Activated T-cell treated with anti-CD3 and anti-CD28 coated beads for 24 hours (primary cell): ENCODE measurements around the gene C7.
"Not testable (repeated sequence)": the region's sequence is repeated elsewhere in the genome, so short reads cannot be mapped to it uniquely, and the experiment has no call there.

ENCODE experiments used
- DNase-seq: peaks from one replicate; pipeline ENCODE4 v3.0.0-alpha.2; 2020; ENCODE audit warnings: low read depth

The C7 gene

GRCh38 chr5:40909264-40909663 is at the start of gene C7:
Gene C7, plus strand, starts transcription at chr5:40909497. Its CDS starts 114 bp downstream, at chr5:40909611.
- no peak for DNase-seq

GRCh38 chr5:40860711-40861110 is 48.6 kb upstream of the C7 start:
- no peak for DNase-seq

GRCh38 chr5:40865004-40865403 is 44.3 kb upstream of the C7 start:
- not testable (repeated sequence) for DNase-seq

DNA sequence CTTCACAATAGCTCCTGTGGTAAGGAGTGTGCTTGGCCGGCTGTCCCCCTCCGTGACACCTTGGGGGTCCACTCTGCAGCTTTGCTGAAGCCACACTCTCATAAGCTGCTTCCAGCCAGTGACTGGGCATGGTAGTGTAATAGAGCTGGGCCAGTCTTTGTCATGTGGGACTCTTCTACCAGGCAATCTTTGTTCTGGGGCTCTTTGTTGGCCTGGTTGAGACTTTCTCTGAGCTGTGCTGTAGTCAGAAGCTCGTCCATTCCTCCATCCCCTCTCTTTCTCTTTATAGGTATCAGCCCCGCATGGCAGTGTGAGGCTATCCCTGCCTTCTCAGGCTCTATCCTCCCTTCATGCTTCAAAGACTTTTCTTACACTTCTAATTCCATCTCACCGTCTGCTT is 42.5 kb upstream of the C7 start:
- DNase-seq: no peak

GRCh38 chr5:40869384-40869783 is 39.9 kb upstream of the C7 start:
- DNase-seq: no peak

DNA sequence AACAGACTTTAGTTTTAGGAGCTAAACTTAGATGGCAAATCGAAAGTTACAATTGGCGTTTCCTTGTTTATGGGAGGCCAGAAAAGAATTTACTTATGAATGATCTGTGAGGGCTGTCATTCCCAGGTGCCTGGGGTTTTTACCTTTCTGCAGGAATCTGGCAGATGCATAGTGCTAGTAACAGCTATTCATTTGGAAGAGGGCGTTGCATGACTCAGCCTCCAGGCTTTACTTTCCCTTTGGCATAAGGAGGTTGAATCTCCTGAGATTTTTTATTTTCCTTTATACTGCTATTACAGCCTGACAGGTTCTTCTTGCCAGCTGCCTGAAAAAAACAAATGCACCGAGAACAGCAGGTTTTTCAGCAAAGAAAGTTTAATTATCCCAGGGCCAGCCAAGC is 38.1 kb upstream of the C7 start:
- DNase-seq: no peak

DNA sequence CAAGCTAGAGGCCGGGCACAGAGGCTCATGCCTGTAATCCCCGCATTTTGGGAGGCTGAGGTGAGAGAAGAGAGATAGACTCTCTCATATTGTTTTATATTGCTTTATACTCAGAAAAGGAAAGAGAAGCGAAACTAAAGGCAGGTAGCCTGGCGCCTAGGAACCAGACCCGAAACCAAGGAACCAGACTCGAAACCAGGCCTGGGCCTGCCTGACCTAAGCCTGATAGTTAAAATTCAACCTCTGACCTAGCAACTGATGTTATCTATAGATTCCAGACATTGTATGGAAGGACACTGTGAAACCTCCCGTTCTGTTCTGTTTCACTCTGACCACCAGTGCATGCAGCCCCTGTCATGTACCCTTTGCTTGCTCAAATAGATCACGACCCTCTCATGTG is 37.0 kb upstream of the C7 start:
- DNase-seq: not testable (repeated sequence)

- no peak for DNase-seq
Measured at GRCh38 chr5:40873286-40873880, 35.9 kb upstream of the C7 start.

- no peak for DNase-seq
Measured at GRCh38 chr5:40875958-40876357, 33.3 kb upstream of the C7 start.

- DNase-seq: no peak
Measured at GRCh38 chr5:40877371-40877988, 31.8 kb upstream of the C7 start.

GRCh38 chr5:40879163-40879942 is 29.9 kb upstream of the C7 start:
- DNase-seq: no peak

- no peak for DNase-seq
Measured at GRCh38 chr5:40882291-40882690, 27.0 kb upstream of the C7 start.

GRCh38 chr5:40883051-40883450 is 26.2 kb upstream of the C7 start:
- DNase-seq: not testable (repeated sequence)

GRCh38 chr5:40895440-40896425 is 13.6 kb upstream of the C7 start:
- DNase-seq: not testable (repeated sequence)

GRCh38 chr5:40904205-40904993 is 4.9 kb upstream of the C7 start:
- no peak for DNase-seq

- DNase-seq: no peak
Measured at GRCh38 chr5:40904994-40905306, 4.3 kb upstream of the C7 start.

DNA sequence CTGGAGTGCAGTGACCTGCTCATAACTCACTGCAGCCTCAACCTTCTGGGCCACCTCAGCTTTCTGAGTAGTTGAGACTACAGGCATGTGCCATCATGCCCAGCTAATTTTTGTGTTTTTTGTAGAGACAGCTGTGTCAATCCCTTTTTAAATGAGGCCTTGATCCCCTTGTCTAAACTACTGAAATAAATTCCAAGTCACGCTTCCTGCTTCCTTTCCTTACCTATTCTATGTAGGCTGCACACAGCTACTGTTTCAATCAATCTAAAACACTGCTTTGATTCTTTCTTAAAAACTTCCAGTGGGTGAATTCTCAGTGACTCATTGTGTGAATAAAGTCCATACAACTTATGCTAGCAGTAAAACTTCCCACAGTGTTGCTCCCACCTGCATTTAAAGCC is 2.9 kb upstream of the C7 start:
- DNase-seq: no peak

DNA sequence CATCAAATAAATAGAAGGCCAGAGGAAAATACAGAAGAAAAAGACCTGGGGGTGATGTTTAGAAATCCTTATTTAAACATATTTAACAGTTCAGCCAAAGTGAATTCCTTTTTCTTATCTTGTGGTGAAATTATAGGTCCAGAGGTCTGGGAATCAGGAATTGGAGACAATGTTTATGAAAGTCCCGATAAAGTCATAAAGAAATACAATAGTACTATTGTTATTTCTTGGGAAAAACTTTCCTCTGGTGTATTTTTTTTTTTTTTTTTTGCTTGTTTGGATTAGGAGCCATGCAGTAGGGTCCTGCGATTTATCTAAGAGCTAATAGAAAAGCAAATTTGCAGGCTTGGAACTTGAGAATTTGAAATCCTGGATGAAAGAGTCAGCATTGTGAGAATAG is 426 bp downstream of the C7 start:
- DNase-seq: no peak

GRCh38 chr5:40911266-40911665 is 2.0 kb downstream of the C7 start:
- DNase-seq: no peak

GRCh38 chr5:40914835-40915234 is 5.5 kb downstream of the C7 start:
- no peak for DNase-seq

DNA sequence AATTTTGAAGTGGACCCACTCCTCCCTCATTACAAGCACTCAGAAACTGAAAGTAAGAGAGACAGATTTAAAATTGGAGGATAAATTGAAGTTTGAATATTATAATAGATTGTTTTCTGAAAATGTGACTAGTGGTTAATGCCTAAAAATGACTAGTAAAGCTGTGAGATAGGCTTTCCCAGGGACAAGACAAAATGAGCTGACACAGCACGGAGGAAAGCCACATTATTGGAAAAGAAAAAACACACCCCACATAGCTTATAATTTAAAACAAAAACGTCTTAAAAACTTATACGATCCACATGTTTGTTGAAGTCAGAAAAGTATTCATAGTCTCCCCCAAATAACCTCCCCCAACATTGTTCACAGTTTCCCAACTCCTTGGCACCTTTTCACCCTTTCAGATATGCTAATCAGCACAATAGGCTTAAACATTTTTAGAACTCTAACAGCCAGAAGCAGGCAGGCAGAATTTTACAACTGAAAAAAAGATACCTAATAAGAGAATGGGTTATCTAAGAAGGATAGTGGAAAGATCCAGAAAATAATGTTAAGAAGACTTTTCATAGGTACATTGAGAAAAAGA is 6.1 kb downstream of the C7 start:
- DNase-seq: no peak
